ENCODE measurements around the gene INTS6L.
"Not testable (repeated sequence)": the region's sequence is repeated elsewhere in the genome, so short reads cannot be mapped to it uniquely, and the experiment has no call there.

The INTS6L gene

DNA sequence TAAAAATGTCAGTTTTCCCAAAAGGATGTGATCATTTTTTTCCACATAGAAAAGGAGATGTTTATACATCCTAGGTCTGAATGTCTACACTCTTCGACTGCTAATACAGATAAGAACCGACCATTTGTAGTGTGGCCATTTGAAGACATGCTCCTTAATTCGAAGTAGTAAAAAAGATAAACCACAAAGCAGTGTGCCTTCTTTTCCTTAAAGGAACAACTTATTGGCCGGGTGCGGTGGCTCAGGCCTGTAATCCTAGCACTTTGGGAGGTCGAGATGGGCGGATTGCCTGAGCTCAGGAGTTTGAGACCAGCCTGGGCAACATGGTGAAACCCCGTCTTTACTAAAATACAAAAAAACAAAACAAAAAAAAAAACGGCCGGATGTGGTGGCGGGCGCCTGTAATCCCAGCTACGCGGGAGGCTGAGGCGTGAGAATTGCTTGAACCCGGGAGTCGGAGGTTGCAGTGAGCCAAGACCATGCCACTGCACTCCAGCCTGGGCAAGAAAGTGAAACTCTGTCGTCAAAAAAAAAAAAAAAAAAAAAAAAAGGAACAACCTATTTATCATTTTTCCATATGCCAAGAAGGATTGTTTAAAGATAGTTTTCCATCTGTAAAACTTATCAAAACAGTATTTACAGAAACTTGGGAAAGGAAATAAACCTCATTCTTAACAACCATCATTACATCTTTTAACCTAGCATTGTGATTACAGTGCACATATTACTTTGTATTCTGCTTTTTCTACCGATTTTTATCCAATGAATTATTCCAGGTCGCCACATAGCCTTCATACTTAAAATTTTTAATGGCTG, 2.6 kb downstream of the INTS6L start:
- no peak for DNase-seq

DNA sequence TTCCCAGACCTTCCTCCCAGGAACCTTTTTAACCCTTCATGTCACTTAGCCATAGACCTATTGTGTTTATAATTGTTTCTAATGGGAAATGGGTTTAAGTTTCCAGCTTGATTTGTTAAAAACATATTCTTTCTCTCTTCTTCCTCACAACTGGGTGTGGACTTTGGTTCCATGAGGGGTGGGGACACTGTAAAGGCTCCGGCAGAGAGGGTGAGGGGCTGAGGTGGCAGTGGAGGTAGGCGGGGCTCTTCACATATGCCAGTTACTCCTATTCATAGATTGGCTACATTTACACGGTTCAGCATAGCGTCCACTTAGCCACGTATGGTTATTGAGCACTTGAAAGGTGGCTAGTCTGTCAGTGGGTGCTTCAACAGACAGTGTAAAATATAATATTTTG, 7.8 kb downstream of the INTS6L start:
- no peak for DNase-seq

DNA sequence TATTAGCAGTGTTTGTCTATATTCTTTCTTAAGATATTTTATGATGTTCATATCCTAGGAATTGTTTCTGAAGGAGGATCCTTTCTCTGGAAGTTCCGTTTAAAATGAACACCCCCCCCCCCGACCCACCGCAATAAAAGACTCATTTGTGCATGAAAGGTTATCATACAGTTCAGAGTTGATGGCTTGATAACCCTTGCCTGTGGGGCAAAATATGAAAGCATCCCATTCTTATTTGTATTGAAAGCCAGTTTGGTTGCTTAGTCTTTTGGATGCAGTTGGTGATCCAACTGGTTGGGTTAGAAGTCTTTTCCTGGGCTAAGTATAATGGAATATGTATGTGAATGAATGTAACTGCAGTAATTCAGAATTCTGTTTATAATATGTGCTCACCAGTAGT, 8.3 kb downstream of the INTS6L start:
- no peak for DNase-seq

DNA sequence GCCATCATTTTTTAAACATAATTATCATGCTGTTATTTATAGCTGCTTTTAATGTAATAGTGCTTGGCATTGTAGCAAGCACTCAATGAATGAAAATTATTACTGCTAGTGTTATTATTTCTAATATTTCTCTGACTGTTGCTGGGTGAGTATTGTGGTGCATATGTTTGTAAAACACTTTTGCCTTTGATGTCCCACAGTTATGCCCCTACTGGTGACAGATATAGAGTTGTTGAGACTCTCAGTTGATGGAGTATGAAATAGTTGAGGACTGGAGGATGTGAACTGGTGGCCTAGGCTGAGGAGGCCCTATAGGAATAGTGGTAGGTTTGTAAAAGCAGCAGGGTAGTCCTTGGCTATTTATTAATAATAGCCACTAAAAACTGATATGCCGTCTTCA, 9.6 kb downstream of the INTS6L start:
- no peak for DNase-seq

DNA sequence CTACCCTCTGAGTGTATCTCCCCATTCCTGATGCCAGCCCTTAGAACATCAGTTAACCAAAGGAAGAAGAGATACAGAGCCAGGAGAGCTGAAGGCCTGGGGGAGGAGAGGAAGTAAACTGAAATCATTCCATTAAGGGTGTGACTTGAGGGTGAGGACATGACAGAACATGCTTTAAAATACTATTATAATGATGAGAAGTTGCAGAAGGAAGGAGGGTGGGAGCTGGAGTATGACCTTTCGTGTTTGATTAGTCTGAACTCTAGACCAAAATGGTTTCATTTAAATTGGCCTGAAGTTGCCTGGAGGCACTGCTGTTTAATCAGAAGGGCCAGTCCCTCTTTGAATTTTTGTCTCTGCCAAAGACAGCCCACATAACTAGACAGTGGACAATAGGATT, 11.4 kb downstream of the INTS6L start:
- no peak for DNase-seq

DNA sequence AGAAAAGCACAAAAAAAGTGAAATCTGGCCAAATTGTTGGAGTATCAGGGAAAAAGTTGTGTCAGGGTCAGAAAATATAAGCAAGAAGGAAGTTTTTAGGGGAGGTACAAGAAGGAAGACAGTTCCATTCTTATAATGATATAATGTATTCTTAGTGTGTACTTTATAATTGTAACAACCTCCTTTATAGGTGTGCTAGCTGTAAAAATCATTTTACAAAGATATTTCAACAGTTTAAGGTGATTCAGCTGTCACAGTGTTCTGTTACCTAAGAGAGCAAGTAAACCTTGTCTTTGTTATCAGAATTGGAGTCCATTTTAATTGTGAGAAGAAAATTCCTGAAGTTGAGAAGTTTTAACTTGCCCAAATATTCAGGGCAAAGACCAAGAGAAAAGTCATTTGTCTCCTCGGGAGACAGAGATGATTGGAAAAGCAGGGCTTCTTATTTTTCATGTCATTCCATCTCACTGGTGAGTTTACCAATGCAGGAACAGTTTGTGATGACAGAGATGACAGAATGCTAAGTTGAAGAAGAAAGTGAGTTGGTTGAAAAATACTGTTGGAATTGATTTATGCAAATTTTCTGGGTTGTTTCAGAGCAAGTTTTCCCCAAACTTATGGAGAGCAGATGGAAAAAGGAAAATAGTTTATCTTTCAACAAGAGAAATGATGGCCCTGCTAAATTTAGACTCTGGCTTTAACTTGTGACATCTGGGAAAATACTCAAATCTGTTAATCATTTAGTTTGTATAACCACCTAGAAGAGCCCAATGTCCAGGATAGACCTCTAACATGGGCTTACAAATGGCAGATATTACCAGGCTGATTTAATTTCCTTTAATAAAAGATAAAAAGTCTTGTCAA, 14.8 kb downstream of the INTS6L start:
- no peak for DNase-seq

DNA sequence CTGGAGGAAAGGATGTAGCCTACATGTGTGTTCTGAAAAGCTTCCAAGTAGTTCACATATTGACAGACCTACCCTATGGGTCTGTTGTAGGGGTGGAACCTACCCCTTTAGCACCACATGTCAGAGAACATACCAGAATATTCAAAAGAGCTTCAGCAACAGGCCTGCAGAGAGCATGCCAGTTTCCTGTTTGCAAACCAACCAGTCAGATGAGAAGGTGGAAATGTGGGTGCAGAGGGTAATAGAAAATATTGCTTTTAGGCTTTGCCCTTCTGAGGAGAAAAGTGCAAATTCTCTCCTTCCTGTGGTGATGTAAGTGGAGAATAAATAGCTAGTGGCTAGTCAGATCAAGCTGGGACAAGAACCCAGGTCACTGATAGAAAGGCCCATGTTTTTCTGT, 16.4 kb downstream of the INTS6L start:
- DNase-seq: no peak

DNA sequence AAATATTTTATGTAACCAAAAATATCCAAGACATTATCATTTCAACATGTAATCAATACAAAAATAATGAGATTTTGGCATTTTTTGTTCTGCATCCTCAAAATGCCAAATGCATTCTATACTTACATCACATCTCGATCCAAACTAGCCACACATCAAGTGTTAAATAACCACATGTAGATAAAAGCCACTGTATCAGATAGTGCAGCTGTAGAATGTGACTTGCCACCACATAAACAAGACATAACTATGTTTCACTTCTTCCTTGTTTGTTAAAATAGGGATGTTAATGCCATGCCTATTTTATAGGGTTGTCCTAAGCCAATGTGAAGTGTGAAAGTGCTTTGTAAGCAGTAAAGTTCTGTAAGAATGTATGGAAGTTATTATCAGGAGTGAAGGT, 20.9 kb downstream of the INTS6L start:
- no peak for DNase-seq

DNA sequence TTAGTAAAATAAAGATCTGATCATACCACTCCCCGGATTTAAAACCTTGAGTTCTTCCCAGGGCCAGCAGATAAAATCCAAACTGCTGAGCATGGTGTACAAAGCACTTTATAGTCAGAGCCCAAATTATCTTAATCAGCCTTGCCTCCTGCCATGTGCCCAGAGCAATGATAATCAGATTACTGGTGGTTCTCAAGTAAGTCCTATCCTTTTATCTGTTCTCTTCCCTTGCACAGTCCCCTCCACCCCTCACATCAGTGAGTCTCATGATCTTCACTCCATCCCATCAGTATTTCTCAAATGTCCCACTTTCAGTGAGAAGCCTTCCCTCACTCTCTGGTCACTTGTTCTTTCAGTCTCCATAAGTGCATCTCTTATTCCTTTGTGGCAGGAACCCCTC, 22.7 kb downstream of the INTS6L start:
- DNase-seq: no peak

DNA sequence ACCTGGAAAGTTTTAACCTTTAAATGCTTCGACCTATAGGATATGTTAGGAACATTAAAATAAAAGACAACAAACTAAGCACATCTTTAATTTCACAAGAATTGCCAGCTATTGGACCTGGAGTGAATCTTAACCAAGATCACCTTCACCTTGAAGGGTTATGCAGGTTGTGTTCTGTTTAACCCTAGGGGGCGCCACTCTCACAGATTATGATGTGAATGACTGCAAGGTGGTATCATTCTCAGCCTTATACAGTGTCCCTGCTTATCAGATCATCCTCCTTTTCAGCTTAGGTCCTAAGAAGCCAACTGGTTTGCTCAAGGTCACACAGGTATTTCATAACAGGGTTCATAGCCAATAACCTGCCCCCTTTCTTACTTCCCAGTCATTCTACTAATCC, 23.5 kb downstream of the INTS6L start:
- DNase-seq: no peak

DNA sequence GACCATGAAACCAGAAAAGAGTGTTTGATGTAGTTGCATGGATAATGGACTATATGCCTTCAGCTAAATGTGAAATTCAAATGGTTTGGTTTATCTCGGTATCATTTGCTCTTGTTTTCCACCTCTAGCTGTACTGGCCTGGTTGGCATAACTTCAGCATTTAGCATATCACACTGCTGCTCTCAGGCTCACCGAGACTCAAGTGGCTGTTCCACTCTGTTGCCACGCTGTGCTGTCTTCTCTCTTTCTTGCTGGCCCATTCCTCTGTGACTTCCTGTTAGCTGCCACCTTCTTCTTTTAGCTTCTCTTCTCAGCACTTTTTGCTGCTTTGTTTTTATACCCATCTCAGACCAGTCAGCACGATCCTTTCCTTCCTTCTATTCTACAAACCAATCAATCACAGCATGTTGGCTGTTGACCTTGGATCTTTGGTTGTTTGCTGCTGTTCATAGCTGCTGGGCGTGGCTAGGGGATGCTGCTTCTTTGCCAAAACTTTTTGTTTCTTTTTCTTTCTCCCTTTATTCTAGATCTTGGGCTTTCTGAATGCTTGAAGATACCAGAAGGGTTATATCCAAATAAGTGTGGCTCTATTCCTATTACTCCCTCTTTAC, 24.0 kb downstream of the INTS6L start:
- DNase-seq: no peak

DNA sequence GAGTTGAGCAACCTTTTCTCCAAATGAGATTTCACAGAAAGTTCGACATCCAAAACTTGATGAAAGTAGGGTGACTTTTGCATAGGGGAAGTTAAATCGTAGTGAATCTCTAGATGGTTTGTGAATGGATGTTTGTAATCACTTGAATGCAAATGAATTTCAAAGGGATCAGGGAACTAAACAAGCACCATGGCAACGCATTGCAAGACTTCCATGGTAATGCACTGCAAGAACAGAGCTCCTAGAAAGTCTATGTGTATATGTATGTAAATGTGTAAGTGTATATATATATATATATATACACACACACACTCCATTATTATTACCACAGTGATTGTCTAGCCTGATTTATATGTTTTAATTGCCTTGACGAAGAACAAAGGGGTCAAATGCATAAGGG, 27.3 kb downstream of the INTS6L start:
- no peak for DNase-seq

DNA sequence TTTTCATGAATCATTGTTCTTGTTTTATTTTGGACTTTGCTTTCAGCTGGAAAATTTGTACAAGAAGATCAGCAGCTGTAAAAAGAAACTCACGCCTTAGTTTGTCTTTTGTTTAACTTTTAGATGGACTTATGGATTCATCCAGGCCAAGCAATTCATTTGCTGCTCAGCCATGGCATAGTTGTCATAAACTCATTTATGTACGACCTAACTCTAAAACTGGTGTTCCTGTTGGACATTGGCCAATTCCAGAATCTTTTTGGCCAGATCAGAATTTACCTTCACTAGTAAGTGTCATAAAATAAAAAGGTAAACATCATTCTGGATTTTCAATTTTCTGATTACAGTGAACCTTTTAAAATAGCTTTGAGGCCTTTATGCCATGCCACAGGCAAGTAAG, 29.1 kb downstream of the INTS6L start:
- DNase-seq: no peak

DNA sequence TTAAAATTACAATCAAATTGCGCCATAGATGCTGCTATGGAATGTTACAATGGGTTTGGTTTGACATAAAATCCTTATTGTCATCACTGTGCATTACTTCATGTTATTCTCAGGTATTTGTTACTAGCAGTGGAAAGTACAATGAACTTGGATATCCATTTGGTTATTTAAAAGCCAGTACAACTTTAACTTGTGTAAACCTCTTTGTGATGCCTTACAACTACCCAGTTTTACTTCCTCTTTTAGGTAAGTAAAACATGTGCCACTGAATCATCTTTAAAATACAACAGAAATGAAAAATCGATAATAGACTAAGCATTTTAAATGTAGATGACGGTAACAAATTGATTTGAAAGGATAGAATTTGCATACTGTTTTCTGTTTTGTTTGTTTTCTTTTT, 35.6 kb downstream of the INTS6L start:
- DNase-seq: no peak

DNA sequence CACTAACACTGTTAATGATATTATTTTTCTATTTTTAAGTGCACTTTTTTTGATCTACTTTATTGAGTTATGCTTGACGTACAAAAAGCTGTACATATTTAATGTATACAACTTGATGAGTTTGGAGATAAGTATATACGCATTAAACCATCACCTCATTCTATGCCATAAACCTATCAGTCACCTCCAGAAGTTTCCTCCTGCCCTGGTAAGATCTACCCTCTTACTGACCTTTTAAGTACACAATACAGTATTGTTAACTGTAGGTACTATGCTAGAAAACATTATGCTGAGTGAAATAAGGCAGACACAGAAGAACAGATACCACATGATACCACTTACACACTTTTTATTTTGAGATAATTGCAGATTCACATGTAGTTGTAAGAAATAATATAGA, 36.9 kb downstream of the INTS6L start:
- DNase-seq: no peak

DNA sequence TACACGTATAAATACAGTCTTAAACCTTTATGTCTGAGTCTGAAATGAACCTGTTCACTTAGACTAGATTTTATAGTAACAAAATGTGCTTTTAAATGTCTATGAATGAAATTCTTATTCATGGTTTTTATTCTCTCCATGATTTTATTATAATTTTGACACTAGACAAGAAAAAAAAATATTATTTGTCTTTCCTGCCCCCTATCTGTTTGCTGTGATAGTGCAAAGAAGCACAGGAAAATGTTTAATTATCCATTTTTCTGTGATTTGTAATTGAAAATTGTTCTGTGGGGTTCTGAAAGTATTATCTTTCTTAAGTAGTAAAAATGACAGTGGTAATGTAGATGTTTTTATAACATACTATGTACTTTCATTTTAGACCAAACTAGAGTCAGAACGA, 52.0 kb downstream of the INTS6L start:
- no peak for DNase-seq

DNA sequence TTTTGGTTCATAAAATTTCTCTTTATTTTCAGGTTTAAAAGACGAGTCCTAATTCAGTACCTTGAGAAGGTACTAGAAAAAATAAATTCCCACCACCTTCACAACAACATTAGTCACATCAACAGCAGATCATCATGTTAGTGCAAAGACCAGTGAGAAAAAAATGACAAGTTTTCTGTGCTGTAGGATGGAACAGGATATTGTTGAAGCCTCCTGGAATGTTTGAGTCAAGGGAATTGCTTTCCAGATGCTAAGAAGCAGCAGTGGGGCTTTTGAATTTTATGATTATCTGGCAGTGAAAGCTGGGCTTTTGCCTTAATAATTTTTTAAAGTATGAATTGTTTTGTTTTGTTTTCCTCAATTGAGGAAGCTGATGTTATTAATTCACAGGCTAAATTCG, 61.0 kb downstream of the INTS6L start:
- DNase-seq: no peak

DNA sequence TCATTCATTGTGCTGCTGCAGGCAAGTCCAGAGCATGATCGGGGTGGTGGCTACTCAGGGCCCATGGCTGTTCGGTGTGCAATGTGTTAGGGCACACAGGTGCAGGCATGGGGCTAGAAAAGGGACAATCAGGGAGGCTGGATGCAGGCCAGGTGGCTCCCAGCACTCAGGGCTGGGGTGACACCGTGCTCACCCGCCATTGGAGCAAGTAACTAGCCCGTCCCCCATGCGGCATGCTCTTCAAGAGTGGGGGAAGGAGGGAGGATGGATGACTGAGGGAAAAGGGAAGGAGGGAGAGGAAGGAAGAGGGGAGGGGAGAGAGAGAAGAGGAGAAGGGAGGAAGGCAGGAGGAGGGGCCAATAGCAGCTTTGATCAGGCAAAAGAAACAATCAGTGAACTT, 64.7 kb downstream of the INTS6L start:
- DNase-seq: no peak

DNA sequence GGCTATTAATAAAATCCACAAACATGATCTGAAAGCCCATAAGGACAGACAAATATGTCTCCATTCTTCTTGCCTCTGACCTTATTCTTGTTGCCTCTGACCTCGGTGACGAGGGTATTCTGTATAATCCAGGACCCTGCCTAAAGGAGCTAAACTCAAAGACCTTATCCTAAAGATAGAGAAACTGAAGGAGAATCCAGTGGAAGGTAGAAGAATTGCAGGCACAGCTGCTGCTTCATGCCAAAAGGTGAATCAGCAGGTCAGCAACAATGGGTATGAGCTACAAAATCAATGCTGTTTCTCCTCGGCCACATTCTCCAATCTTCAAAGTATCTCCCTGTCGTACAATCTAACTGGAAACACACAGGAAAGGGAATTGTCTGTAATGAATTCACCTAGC, 71.4 kb downstream of the INTS6L start:
- no peak for DNase-seq

DNA sequence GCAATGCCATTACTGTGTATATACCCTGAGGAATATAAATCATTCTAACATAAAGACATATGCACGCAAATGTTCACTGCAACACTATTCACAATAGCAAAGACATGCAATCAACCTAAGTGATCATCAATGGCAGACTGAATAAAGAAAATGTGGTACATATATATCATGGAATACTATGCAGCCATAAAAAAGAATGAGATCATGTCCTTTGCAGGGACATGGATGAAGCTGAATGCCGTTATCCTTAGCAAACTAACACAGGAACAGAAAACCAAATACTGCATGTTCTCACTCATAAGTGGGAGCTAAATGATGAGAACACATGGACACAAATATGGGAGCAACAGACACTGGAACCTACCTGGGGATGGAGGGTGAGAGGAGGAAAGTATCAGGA, 73.6 kb downstream of the INTS6L start:
- not testable (repeated sequence) for DNase-seq

DNA sequence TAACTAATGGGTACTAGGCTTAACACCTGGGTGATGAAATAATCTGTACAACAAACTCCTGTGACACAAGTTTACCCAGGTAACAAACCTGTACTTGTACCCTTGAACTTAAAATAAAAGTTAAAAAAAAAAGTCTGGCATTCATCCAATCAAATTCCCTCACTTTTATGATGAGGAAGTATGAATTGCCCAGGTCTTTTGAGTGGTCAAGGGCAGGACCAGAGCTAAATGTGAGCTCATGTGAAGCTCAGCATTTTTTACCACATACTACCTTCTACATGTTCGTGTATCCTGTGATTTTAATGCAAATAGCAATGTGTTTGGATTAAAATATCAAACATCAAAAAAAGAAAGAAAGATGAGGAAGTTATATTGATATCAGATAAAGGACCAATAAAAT, 74.0 kb downstream of the INTS6L start:
- DNase-seq: not testable (repeated sequence)

DNA sequence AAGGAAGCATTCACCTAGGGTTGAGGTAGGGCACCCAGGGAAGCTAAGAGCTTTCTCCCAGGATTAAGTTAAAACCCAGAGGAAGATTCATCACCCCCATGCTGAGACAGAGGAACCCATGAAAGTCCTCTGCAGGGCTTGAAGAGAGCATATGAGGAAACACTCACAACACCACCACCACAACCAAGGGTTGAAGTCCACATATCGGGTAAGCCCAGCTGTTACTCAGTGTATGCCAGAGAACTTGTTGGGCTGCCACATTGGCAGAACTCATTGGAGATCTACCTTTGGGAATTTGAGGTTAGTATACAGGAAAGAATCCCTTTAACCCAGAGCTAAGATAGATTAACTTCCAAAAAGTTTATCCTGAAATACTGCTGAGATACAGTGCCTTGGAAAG, 75.1 kb downstream of the INTS6L start:
- DNase-seq: no peak

DNA sequence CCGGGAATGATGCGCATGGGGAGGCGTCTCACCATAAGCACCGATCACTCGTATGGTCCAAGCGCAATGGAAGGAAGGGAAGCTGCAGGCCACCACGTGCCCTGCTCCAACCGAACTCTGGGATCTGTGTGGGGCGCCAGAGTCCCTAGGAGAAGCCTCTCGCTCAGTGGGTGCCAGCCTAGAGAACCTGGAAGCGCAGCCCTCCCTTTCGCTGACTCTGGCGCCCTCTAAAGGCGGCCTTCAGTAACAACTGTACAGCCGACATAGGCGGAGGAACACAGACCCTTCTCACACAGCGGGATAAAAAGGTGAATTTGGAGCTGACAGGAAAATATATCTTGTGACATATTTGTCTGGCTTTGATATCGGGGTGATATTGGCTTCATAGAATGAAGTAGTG, 76.0 kb downstream of the INTS6L start:
- no peak for DNase-seq

DNA sequence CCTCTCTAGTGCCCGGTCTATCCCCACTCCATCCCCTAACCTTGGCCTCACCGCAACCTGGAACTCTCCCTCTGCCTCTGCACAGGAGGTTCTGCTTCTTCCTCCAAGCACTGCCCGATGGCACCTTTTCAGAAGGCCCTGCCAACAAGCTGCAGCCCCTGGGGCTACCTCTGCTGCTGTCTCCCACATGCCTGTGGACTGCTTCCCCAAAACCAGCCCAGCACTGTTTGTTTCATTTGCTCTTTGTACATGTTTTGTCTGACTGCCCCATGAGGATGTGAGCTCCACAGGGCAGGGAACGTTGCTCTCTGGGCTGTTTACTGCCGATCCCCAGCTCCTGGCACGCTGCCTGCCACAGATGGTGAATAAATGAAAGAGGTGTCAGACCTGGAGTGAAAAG, 85.4 kb downstream of the INTS6L start:
- no peak for DNase-seq
